Activated naive CD4-positive, alpha-beta T cell treated with Interleukin-2 at 50 U/mL for 16 hours (primary cell): ENCODE results near the gene CEP85.

Experiments
- DNase-seq: peaks from one replicate; pipeline ENCODE4 v3.0.0-alpha.2; 2020

The CEP85 gene

GRCh38 chr1:26317612-26318337 lies 83.8 kb downstream of the CEP85 start, which contains the start of gene CD52:
Gene CD52 (plus strand): TSS chr1:26317958. CDS start chr1:26318018, 60 bp downstream.
- DNase-seq: peak; percentile 78

GRCh38 chr1:26318338-26319064 lies 84.5 kb downstream of the CEP85 start:
- peak; percentile 45 for DNase-seq

GRCh38 chr1:26320896-26321295 lies 86.9 kb downstream of the CEP85 start:
- no peak for DNase-seq

- peak; percentile 95 for DNase-seq
Observed at GRCh38 chr1:26321315-26322041, 87.5 kb downstream of the CEP85 start.

- DNase-seq: no peak
Observed at GRCh38 chr1:26322042-26322331, 88.0 kb downstream of the CEP85 start.

GRCh38 chr1:26323382-26323781 lies 89.4 kb downstream of the CEP85 start:
- no peak for DNase-seq

GRCh38 chr1:26324550-26324949 lies 90.5 kb downstream of the CEP85 start:
- no peak for DNase-seq

GRCh38 chr1:26327956-26328362 lies 94.0 kb downstream of the CEP85 start:
- DNase-seq: no peak
